AG08395 (cell line): ENCODE measurements around the gene MGME1.
"Not testable (repeated sequence)": the region's sequence is repeated elsewhere in the genome, so short reads cannot be mapped to it uniquely, and the experiment has no call there.

Experiments used
- DNase-seq: peaks from one replicate; pipeline ENCODE4 v3.0.0; 2012; ENCODE audit warnings: mixed read lengths, low spot score

The MGME1 gene

DNA sequence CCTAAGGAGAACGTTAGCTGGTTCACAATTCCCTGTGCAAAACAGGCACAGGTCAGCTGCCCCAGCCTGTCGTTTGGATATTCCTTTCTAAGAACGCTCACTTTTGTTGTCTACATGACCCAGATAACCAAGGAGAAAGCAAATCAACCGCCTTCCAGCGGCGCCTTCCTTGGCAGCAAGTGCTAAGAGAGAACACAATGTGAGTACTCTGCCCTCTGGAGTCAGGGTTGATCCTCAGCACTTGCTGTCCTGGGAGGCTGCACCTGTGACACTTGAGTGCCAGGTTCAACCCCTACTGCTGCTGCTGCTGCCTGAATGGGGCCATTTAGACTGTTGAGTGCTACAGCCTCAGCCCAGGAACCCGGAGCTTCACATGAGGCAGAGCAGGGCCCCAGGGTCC lies 52.1 kb downstream of the MGME1 start:
- DNase-seq: no peak

DNA sequence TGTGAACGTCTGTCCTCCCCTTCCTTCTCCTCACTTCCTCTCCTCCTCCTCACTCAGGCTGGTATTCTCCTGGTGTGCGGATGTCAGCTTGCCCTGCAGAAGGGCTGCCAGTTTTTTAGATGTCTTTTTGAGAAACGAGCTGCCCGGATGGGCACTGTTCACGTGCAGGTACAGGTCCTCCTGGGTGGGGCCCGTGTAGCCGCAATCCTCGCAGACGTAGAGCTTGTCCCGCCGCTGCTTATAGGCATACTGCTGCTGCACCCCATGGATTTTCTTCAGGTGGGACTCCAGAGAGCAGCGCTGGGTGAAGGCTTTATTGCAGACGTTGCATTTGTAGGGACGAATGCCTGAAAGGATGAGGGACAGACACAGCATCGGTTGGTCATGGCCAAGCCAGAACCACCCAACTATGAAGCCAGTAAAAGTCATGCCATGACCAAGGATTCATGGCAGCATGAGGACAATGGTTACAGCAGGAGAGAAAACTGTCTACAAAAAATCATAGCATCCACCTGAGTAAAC lies 55.8 kb downstream of the MGME1 start:
- DNase-seq: no peak

DNA sequence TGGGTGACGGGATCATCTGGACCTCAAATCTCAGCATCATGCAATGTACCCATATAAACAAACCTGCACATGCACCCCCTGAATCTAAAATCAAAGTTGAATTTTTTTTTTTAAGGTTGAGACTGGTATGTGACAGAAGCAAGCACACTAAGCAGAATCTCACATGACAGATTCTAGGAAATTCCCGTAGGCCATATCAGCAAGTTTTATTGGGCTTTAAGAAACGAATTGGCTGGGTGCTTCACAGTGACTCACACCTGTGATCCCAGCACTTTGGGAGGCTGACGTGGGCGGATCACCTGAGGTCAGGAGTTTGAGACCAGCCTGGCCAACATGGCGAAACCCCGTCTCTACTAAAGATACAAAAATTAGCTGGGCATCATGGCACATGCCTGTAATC lies 58.2 kb downstream of the MGME1 start:
- DNase-seq: not testable (repeated sequence)

DNA sequence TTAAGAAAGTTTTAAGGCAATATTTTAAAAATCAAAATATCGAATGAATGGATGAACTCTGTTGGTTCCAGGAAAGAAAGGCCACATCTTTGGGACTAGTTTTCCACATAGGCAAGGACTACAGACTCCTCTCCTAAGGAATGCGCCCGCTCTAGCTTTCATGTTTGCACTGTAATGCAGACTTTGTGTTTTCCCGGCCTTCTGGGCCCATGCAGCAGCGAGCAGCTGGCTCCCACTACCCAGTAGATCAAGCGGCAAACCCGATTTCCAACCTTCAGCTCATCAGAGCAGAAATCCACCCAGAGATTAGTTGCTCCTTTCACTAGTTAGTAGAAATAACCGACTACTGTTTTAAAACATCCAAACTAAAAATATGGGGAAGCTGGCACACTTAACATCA lies 61.2 kb downstream of the MGME1 start:
- DNase-seq: no peak

DNA sequence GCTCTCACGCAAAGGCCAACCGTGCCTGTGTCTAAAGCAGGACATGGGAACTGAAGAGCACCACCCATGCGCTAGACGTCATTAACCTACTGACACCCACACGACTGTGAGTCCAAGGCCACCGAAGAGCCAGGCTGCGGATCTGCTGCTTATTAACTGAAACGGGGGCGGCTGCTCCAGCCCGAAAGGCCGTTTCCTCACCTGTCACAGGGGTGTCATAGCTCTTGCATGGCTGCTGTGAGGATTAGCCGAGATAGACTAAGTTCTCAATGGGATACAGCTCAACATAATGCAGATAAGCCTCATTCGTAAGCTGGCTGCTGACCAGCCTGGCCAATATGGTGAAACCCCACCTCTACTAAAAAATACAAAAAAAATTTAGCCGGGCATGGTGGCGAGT lies 62.2 kb downstream of the MGME1 start:
- DNase-seq: no peak

DNA sequence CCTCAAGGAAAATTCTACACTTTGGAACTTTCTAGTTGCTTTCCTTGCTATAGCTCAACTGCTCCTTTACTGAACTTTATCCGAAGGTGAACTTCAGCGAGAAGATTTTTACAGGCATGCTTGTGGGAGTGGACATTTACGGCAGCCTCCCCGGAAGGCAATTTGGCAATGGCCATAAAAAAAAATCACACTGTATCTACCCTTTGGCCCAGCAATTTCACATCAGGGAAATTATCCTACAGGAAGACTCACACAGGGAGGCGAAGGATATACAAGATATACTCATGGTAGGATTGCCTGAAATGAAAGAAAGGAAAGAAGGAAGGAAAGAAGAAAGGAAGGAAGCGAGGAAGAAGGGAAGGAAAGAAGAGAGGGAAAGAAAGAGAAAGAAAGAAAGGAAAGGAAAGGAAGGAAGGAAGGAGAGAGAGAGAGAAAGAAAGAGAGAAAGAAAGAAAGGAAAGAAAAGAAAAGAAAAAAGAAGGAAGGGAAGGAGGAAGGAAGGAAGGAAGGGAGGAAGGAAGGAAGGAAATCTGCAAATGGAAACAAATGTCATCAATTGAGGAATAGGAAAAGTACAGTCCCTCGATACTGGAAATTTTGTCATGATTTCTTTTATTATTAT lies 63.2 kb downstream of the MGME1 start:
- DNase-seq: no peak

DNA sequence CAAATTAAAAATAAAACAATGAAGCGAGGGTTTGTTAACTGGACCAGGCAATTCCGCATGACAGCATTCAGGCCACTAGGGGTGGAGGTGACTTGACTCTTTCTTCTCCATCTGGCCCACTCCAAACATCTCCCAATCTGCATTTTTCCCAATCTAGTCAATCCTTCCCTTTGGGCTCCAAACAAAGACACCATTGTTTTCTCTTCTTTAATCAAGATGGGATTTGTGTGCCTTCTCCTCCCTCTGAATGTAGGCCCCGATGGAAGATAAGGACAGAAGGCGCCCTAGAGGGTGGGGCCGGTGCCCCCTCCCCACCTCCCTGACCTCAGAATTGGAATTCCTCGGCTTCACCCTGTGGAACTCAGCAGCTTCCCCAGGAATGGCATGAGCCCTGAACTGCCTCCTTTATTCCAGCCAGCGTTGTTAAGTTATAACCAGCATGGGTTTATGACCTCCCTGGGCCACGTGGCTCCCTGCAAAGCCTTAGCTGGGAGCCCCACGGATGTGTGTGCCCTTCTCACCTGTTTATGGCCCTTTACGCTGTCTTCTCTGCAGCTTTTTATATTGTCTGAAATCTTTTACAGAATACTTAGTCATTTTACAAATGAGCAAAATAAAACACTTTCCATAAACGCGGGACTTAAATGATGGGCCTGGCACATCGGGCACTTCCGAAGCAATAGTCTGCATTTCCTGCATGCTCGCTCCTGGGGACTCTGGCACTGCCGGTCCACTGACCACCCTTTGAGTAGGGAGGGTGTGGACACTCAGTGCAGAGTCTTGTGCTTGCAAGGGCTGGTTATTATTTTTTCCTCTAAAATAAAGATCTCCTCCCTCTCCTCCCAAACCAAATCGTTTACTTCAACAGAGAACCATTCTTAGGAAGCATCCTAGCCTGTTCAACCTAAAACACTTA lies 64.4 kb downstream of the MGME1 start:
- DNase-seq: no peak

DNA sequence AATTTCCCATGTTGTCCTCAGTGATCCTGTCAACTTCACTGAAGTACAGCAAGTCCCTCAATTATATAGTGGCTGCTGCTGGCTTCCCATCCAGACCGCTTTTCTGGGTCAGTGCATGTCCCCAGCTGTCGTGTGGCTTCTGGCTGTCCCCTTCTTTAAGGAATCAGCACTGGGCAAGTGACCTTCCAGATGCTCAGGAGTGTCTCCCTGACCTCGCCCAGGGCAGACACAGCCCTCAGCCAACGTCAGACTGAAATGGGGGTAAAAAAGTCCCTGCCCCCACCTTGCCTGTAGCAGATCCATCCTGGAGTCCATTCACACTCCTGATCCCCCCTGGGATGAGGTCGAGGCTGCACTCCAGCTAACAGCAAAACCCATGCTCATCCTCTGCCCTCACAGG lies 65.2 kb downstream of the MGME1 start:
- DNase-seq: no peak

DNA sequence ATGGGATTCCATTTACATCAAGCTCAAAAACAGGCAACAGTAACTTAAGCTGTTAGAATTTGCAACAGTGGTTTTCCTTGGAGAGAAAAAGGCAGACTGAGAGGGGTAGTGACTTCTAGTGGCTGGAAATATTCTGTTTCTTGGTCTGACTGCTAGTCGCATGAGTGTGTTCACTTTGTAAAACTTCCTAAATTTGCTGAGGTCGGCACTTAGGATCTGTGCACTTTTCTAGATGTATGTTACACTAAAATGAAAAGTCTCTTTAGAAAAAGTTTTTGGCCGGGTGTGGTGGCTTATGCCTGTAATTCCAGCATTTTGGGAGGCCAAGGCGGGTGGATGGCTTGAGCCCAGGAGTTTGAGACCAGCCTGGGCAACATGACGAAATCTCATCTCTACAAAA lies 70.2 kb downstream of the MGME1 start:
- no peak for DNase-seq
